Measurements from ENCODE around the gene UBE2E2.

DNA sequence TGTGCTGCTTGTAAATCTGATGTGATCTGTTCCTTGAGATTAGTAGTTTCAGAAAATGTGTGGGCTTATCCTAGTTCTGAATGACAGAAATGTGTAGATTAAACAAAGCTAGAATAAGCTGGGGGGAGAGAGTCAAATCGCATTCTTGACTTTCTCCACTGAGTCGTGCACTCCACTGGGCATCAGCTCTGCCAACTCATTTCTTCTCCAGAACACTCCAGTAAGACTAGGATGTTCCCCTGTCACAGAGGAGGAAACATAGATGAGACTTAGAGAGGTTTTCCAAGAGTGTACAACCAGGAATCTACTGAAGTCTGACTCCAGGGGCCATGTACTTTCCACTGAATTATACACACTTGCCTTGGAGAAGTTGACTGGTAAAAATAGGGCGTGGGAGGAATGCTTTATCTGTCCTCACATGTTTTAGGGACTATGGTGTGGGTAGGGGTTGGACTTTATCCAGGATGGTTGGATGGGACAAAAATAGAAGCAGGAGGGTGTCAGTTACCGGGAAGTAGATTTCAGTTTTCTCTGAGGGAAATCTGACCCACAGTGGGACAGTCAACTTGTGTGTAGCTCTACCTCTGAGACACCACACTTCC is 298.2 kb downstream of the UBE2E2 start:
- TF ChIP-seq, protein P1, sequence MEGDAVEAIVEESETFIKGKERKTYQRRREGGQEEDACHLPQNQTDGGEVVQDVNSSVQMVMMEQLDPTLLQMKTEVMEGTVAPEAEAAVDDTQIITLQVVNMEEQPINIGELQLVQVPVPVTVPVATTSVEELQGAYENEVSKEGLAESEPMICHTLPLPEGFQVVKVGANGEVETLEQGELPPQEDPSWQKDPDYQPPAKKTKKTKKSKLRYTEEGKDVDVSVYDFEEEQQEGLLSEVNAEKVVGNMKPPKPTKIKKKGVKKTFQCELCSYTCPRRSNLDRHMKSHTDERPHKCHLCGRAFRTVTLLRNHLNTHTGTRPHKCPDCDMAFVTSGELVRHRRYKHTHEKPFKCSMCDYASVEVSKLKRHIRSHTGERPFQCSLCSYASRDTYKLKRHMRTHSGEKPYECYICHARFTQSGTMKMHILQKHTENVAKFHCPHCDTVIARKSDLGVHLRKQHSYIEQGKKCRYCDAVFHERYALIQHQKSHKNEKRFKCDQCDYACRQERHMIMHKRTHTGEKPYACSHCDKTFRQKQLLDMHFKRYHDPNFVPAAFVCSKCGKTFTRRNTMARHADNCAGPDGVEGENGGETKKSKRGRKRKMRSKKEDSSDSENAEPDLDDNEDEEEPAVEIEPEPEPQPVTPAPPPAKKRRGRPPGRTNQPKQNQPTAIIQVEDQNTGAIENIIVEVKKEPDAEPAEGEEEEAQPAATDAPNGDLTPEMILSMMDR (IDR thresholded peaks at IDR 0.05; ENCODE audit: borderline replicate concordance, extremely low read depth, low read length, poor library complexity, severe bottlenecking) = no peak
- TF ChIP-seq EZH2 (IDR thresholded peaks at IDR 0.05; ENCODE audit: borderline replicate concordance, low read depth, low read length, severe bottlenecking) = no peak
